Mucosa of stomach (tissue), 1 donor: Measurements from ENCODE around the gene RAB12.
"Not testable (repeated sequence)": the region's sequence is repeated elsewhere in the genome, so short reads cannot be mapped to it uniquely, and the experiment has no call there.

Experiments used
- H3K27me3 ChIP-seq: one replicate; pipeline ENCODE4 v1.7.0; 2013; ENCODE audit warnings: mild to moderate bottlenecking, low read length; ENCODE audit not compliant: control insufficient read depth, insufficient read depth
- H3K36me3 ChIP-seq: one replicate; pipeline ENCODE4 v1.7.0; 2013; ENCODE audit warnings: low read length; ENCODE audit not compliant: control insufficient read depth, insufficient read depth
- H3K4me1 ChIP-seq: one replicate; pipeline ENCODE4 v1.7.0; 2013; ENCODE audit warnings: mild to moderate bottlenecking, low read length; ENCODE audit not compliant: control insufficient read depth, insufficient read depth
- H3K4me3 ChIP-seq: one replicate; pipeline ENCODE4 v1.7.0; 2013; ENCODE audit warnings: low read length
- H3K9ac ChIP-seq: one replicate; pipeline ENCODE4 v1.7.0; 2013; ENCODE audit warnings: mild to moderate bottlenecking, low read length, moderate library complexity
- H3K9me3 ChIP-seq: one replicate; pipeline ENCODE4 v1.7.0; 2013; ENCODE audit warnings: mild to moderate bottlenecking, low read length, moderate library complexity; ENCODE audit not compliant: control insufficient read depth
- donor health status: Pancreatic carcinoma.

Gene RAB12

DNA sequence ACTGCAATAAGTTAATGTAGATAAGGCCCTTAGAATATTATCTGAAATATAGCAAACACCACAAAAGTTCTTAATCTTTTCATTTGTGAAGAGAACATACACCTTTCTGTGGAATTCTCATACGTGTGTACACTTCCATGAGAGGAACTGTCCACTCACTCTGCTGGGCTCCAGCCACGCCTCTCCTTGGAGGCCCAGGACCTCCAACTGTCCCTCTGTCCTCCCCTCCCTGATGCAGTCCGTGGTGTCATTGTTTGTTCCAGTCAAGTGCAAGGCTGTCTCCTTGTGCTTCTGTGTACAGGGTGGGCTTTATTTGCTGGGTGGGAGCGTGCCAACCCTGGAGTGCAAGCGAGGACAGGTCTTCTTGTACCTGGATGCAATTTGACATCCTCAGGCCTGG, 8.7 kb downstream of the RAB12 start:
- no peak overlapping the region for H3K9ac ChIP-seq
- no peaks in the 10 kb centered on the region for H3K4me1 ChIP-seq
- no peak overlapping the region for H3K4me3 ChIP-seq
- no peaks in the 10 kb centered on the region for H3K36me3 ChIP-seq
- no peaks in the 10 kb centered on the region for H3K9me3 ChIP-seq
- H3K27me3 ChIP-seq: no peaks in the 10 kb centered on the region

DNA sequence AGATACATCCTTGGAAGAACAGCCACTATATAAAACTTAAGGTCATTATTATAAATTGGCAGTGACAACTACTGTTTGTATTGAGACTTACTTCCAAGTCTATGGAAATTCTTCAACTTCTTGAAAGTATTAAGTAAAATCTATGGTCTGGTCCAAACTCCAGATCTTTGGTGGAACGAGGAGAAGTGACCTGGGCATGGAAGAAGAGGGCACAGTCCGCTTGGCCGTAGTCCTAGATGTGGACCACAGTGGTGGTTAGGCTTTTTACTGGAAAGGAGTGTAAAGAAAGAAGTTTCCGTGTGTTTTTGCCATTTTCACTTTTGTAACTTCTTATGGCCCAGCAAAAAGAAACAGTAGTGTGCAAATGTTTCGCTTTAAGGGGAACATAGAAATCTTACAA, 9.8 kb downstream of the RAB12 start:
- H3K9me3 ChIP-seq: no peaks in the 10 kb centered on the region
- H3K4me1 ChIP-seq: peaks cover 8% of the 10 kb centered on the region
- no peaks in the 10 kb centered on the region for H3K36me3 ChIP-seq
- no peaks in the 10 kb centered on the region for H3K27me3 ChIP-seq
- H3K9ac ChIP-seq: no peak overlapping the region
- no peak overlapping the region for H3K4me3 ChIP-seq

DNA sequence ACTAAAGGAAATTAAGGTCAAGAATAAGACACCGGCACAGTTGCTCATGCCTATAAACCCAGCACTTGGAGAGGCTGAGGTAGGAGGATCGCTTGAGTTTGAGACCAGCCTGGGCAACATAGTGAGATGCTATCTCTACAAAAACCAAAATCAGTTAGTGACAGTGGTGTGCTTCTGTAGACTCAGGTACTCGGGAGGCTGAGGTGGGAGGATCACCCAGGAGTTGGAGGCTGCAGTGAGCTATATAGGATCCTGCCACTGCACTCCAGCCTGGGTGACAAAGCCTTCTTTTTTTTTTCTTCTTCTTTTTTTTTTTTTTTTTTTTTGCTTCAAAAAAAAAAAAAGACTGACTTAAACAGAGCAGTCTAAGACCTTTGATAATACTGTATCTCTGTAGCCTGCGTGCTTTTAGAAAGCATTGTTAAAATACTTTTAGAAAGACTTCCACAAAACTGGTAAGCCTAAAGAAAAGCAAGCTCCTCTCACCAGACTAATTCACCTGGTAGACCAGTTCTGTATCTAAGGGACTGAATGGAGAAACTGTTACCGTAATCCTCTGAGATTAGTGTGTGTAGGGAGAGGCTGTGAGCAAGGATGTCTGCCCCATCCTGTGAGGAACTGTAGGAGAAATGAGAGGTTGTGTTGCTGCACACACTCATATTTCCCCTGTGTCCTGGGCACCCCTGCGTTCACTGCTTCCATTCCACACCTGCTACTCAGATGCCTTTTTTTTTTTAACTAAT, 10.8 kb downstream of the RAB12 start:
- no peak overlapping the region for H3K9ac ChIP-seq
- H3K4me3 ChIP-seq: no peak overlapping the region
- no peaks in the 10 kb centered on the region for H3K36me3 ChIP-seq
- H3K27me3 ChIP-seq: no peaks in the 10 kb centered on the region
- peaks cover 8% of the 10 kb centered on the region for H3K4me1 ChIP-seq
- H3K9me3 ChIP-seq: no peaks in the 10 kb centered on the region

DNA sequence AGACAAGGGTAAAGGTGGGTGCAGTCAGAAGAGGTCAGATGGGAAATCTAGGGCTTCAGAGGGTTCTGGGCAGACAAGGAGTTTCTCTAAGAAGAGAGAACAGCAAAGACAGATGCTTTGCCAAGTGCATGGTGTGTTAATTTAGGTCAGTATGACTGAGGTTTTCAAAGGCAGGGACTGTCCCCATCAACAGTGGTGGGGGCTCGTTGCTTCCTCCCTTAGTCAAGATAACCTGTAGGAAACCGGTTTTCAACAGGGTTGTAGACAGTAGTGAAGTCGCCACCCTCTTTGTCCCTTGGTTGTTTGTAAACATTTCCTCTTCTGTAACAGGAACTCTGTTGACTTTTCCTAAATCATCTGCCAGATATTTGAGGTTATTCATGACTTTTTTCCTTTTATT, 11.6 kb downstream of the RAB12 start:
- no peaks in the 10 kb centered on the region for H3K36me3 ChIP-seq
- H3K4me3 ChIP-seq: no peak overlapping the region
- no peak overlapping the region for H3K9ac ChIP-seq
- peaks cover 8% of the 10 kb centered on the region for H3K4me1 ChIP-seq
- H3K27me3 ChIP-seq: no peaks in the 10 kb centered on the region
- H3K9me3 ChIP-seq: no peaks in the 10 kb centered on the region

DNA sequence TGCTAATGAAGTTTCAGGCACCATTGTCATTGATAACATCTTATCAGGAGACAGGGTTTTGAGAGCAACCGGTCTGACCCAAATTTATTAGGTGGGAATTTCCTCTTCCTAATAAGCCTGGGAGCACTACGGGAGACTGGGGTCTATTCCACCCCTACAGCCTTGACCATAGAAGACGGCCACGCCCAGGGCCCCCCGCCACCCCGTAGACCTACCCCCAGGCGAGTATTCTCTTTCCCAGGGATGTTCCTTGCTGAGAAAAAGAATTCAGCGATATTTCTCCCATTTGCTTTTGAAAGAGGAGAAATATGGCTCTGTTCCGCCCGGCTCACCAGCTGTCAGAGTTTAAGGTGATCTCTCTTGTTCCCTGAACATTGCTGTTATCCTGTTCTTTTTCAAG, 13.4 kb downstream of the RAB12 start:
- not testable (repeated sequence) for H3K4me3 ChIP-seq, H3K9me3 ChIP-seq, H3K9ac ChIP-seq, H3K4me1 ChIP-seq, H3K27me3 ChIP-seq, H3K36me3 ChIP-seq

DNA sequence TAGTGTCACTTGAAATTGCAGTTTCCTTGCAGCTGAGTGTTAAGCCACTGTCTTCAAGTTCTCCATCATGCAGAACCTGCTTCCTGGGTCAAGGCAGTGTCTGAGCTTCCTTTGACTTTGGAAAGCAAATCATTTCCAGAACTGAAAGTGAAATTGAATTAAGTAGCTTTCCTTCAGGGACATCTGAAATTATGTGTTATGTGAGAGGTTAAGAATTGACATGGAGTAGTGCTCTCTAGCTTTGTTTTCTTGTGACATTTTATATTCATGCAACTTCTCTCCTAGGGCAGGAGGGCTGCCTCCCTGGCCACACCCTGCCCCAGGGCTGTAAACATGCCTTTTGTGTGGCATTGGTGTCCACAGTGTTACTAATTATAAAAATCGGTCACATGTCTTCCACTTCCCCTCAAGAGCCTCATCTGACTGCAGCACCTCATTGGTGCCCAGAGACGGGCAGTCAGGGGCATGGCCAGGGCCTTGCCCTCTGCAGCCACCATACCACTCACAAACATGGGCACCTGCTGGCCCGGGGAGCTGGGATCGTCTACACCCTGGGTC, 14.4 kb downstream of the RAB12 start:
- H3K9me3 ChIP-seq: no peaks in the 10 kb centered on the region
- H3K4me1 ChIP-seq: peaks cover 8% of the 10 kb centered on the region
- no peaks in the 10 kb centered on the region for H3K36me3 ChIP-seq
- no peaks in the 10 kb centered on the region for H3K27me3 ChIP-seq
- no peak overlapping the region for H3K4me3 ChIP-seq
- no peak overlapping the region for H3K9ac ChIP-seq

DNA sequence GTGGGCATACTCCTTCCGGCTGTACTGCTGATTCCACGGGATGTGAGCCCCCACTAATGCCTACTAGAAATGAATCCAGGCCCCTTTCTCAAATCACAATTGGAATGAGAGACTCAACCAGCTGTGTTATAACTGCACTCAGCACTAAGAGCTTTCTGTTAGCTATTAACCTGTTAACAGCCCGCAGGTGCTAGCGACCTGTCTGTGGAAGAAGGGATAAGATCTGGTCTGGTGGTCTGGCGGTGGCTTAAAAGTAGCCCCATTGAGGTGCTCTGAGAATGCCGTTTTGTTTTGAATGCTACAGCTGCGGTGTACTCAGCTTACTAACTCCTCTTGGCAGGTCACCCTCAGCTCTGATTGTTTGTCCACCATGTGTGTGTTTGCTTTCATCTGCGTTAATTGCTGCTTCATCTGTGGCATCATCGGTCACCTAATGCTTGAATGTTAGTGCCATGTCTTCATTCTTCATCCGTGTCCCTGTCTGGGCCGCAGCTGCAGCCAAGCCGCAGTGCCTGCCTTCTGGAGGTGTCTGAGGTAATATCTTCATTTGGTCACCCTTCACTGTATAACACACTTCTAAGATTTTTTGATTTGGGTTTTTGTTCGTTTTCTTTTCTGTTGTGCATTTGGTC, 16.3 kb downstream of the RAB12 start:
- Histone ChIP-seq H3K27me3 (no peaks in the 10 kb centered on the region), H3K4me1 (peaks cover 8% of the 10 kb centered on the region), H3K36me3 (no peaks in the 10 kb centered on the region), H3K4me3 (no peak overlapping the region), H3K9me3 (no peaks in the 10 kb centered on the region), H3K9ac (no peak overlapping the region)

DNA sequence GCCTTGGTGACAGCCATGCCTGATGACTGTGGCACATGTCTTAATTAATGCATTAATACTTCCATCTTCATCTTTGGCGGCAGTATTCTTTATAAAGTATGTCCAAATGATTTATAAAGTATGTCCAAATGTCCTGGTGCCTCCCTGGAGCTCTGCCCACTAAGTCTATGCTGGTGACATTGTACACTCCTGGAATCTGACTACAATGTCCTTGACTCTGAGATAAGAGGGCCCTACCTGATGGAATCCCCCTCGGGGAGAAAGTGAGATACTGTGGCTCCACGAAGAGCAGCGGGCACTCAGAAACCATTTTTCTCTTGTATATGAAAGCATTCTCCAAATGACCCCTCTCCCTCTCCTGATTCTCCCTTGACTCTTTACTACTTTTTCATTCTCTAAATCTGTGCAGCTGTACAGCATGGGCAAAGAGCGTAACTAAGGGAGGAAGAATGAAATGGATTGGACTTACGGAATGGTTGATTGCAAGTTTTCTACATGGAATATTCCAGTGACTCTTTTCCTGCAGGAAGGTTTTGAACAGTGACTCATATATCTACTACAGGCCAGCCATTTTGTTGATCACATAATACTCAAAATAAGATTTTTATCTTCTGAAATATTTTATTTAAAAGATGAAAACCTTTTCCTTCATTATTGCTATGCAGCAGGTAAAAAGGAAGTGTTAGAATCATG, 17.3 kb downstream of the RAB12 start:
- H3K36me3 ChIP-seq: no peaks in the 10 kb centered on the region
- H3K27me3 ChIP-seq: no peaks in the 10 kb centered on the region
- no peak overlapping the region for H3K9ac ChIP-seq
- no peak overlapping the region for H3K4me3 ChIP-seq
- peaks cover 8% of the 10 kb centered on the region for H3K4me1 ChIP-seq
- H3K9me3 ChIP-seq: no peaks in the 10 kb centered on the region

DNA sequence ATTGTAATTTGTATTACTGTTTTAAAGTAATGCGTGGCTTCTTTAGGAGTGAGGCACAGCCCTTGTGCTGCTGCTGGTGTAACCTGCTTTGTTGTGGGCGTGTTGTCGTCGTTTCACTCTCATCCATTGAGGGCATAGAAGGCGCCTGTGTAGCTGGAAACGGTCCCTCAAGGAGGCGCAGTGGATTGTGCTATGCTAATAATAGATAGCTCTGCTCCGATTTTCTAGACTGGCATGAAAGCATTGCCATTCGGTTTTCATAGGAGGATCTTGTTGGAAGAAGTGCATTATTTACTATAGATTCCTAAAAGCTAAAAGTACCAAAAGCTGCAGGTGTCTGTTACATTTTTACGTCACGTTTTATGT, 17.9 kb downstream of the RAB12 start:
- Histone ChIP-seq H3K4me1 (peaks cover 8% of the 10 kb centered on the region), H3K27me3 (no peaks in the 10 kb centered on the region), H3K36me3 (no peaks in the 10 kb centered on the region), H3K9ac (no peak overlapping the region), H3K4me3 (no peak overlapping the region), H3K9me3 (no peaks in the 10 kb centered on the region)

DNA sequence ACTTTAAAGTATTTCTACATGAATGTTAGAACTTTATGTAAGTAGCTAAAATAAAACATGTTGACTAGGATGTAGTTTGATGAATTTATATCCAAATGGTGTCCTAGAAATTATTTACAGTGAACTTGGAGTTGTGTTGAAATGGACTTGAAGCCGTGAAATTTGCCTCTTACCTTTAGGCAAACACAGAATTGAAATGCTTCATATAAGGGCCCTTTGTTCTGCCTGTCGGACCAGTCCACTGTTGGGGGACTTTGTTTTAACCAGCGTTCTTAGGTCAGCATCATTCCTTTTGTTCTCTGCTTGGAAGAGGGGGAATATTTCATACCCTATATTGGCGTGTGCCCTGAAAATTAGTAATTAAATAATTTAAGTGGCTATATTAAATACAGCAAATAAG, 18.3 kb downstream of the RAB12 start:
- H3K36me3 ChIP-seq: no peaks in the 10 kb centered on the region
- no peaks in the 10 kb centered on the region for H3K9me3 ChIP-seq
- no peak overlapping the region for H3K9ac ChIP-seq
- H3K4me3 ChIP-seq: no peak overlapping the region
- H3K27me3 ChIP-seq: no peaks in the 10 kb centered on the region
- peaks cover 8% of the 10 kb centered on the region for H3K4me1 ChIP-seq

DNA sequence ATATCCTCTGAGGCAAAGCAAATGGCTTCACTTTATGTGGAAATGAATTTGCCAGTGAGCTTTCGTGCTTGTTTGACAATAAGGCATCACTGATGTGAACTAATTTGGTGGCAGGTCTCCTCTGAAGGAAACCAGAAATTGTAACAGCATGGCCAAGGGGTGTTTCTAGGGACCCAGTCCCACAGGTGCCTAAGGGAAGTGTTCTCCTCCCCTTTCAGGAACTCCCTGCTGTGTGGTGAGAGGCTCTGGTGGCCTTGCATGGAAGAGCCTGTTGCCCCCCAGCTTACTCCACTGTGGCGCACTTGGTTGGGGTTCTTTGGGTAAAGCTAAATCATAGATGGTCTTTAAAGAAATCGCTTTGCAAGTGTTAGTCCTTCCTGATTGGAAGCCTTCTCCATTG, 20.4 kb downstream of the RAB12 start:
- H3K4me1 ChIP-seq: no peaks in the 10 kb centered on the region
- H3K36me3 ChIP-seq: no peaks in the 10 kb centered on the region

DNA sequence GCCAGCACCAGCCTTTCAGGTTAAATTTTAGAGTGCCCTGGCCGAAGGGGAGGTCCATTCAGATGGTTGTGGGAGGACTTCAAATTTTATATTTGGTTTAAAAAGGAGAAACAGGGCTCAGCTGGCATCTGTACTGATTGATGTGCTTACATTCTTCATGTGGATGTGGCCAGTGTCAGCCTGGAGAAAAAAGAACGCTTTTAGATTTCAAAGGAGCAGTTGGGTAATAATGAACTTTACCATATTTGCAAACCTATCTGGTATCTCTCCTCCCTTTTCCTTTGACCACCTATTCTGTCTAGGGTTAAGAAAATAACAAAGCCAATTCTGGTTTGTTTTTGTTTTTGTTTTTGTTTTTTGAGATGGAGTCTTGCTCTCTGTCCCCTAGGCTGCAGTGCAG, 21.3 kb downstream of the RAB12 start:
- no peaks in the 10 kb centered on the region for H3K36me3 ChIP-seq
- no peak overlapping the region for H3K9ac ChIP-seq
- no peaks in the 10 kb centered on the region for H3K9me3 ChIP-seq
- no peak overlapping the region for H3K4me3 ChIP-seq
- no peaks in the 10 kb centered on the region for H3K4me1 ChIP-seq
- H3K27me3 ChIP-seq: no peaks in the 10 kb centered on the region

More for the DNA sequence above, 20.4 kb downstream of the RAB12 start:
- no peaks in the 10 kb centered on the region for H3K9me3 ChIP-seq
- no peak overlapping the region for H3K9ac ChIP-seq
- no peak overlapping the region for H3K4me3 ChIP-seq
- no peaks in the 10 kb centered on the region for H3K27me3 ChIP-seq
